Brain microvascular endothelial cell (primary cell): ENCODE results near the gene AGBL1.

Experiments
- DNase-seq: peaks from one replicate; pipeline ENCODE4 v3.0.0-alpha.2; 2020
- H3K27ac ChIP-seq: fragments of 250-450 bp; sonication (Bioruptor Pico); 2 replicates; pipeline ENCODE4 v1.5.1; 2020; ENCODE audit warnings: mild to moderate bottlenecking, moderate library complexity
- H3K27me3 ChIP-seq: fragments of 250-450 bp; sonication (Bioruptor Pico); replicated peaks from 2 replicates; pipeline ENCODE4 v1.5.1; 2020; ENCODE audit warnings: mild to moderate bottlenecking
- H3K36me3 ChIP-seq: fragments of 250-450 bp; sonication (Bioruptor Pico); replicated peaks from 2 replicates; pipeline ENCODE4 v1.5.1; 2020; ENCODE audit warnings: mild to moderate bottlenecking
- H3K4me3 ChIP-seq: 2 replicates; pipeline ENCODE4 v1.5.1; 2011; ENCODE audit warnings: low read depth, mild to moderate bottlenecking, control low read depth, low read length, moderate library complexity
- CTCF ChIP-seq: IDR thresholded peaks from 2 replicates; pipeline ENCODE4 v1.5.1; 2011; ENCODE audit warnings: low read depth, mild to moderate bottlenecking, moderate library complexity, low read length, control low read depth, inconsistent platforms; ENCODE audit errors: missing control alignments
- in situ Hi-C: cut with HindIII; loops from 2 replicates; pipeline ENCODE4 v1.10.0; 2017; ENCODE audit warnings: low sequenced_read_pairs, low pct_ligation_motif_present

AGBL1 gene

GRCh38 chr15:86834115-86834863, 754.6 kb downstream of the AGBL1 start:
- H3K27ac ChIP-seq: no peak overlapping the region
- H3K4me3 ChIP-seq: no peak overlapping the region
- in situ Hi-C loops: no loop called here
- no peak for DNase-seq
- no peaks in the 10 kb centered on the region for H3K27me3 ChIP-seq
- no peaks in the 10 kb centered on the region for H3K36me3 ChIP-seq
- TF ChIP-seq CTCF: no peak

GRCh38 chr15:86837294-86838061, 757.8 kb downstream of the AGBL1 start:
- Histone ChIP-seq H3K27me3 (no peaks in the 10 kb centered on the region), H3K4me3 (no peak overlapping the region), H3K27ac (no peak overlapping the region), H3K36me3 (no peaks in the 10 kb centered on the region)
- peak; percentile 20 for DNase-seq
- in situ Hi-C loops: no loop called here
- no peak for TF ChIP-seq CTCF

- no peak for TF ChIP-seq CTCF
Measured at GRCh38 chr15:86839502-86839901, 759.8 kb downstream of the AGBL1 start.

GRCh38 chr15:86840996-86841395, 761.3 kb downstream of the AGBL1 start:
- no peak for TF ChIP-seq CTCF
- DNase-seq: no peak
- in situ Hi-C loops: no loop called here
- Histone ChIP-seq H3K27ac (no peak overlapping the region), H3K27me3 (no peaks in the 10 kb centered on the region), H3K36me3 (no peaks in the 10 kb centered on the region), H3K4me3 (no peak overlapping the region)

More at GRCh38 chr15:86839502-86839901, 759.8 kb downstream of the AGBL1 start:
- Histone ChIP-seq H3K4me3 (no peak overlapping the region), H3K27ac (no peak overlapping the region), H3K27me3 (no peaks in the 10 kb centered on the region), H3K36me3 (no peaks in the 10 kb centered on the region)
- no peak for DNase-seq
- in situ Hi-C loops: no loop called here

GRCh38 chr15:86842199-86842598, 762.5 kb downstream of the AGBL1 start:
- no peaks in the 10 kb centered on the region for H3K36me3 ChIP-seq
- no peak for TF ChIP-seq CTCF
- H3K27ac ChIP-seq: no peak overlapping the region
- no peak overlapping the region for H3K4me3 ChIP-seq
- in situ Hi-C loops: no loop called here
- no peak for DNase-seq
- no peaks in the 10 kb centered on the region for H3K27me3 ChIP-seq
